Measurements from ENCODE around the gene NQO2.
"Not testable (repeated sequence)": the region's sequence is repeated elsewhere in the genome, so short reads cannot be mapped to it uniquely, and the experiment has no call there.

The NQO2 gene

DNA sequence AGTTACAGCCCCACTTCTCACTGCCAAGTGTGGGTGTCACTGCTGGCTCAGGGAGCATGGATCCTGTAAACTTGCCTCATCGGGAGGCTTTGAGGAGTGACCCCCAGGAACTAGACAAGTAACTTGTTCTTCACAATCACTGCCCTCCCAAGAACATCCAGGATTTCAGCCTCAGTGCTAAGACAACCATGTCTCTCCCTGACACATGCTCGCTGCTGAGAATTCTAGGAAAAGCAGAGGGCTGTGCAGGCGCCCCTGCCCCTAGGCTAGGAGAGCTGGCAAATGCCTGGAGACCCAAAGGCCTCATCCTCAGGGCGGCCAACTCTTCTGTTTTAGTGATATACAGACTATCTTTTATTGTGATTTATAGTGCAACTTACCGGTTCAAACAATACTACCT is 3.5 kb downstream of the NQO2 start:
- 97% methylated on average over 2 of the region's 5 CpGs for WGBS
- not testable (repeated sequence) for H3K4me3 ChIP-seq (ENCODE audit: low read length); H3K27me3 ChIP-seq (ENCODE audit: insufficient read depth, low read length); H3K9ac ChIP-seq (ENCODE audit: low read depth, low read length); H3K9me3 ChIP-seq (ENCODE audit: insufficient read depth, low read depth, low read length); H3K27ac ChIP-seq (ENCODE audit: low read depth, low read length)
- peaks cover 35% of the 10 kb centered on the region for H3K36me3 ChIP-seq (ENCODE audit: insufficient read depth, low read length)
- peaks cover 20% of the 10 kb centered on the region for H3K4me1 ChIP-seq (ENCODE audit: insufficient read depth, low read length)

DNA sequence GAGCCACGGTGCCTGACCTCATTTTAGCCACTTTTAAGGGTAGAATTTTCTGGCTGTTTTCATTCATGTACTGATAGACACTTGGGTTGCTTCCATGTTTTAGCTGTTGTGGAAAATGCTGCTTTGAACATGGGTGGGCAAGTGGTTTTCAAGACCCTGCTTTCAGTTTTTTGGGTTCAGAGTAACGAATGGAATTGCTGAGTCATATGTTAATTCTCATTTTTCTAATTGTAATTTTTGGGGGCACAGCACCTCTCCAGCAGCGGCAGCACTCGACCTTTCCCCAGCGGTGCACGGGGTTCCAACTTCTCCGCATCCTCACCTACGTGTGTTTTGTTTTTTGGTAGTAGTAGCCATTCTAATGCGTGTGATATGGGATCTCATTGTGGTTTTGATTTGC is 5.4 kb downstream of the NQO2 start:
- no peak overlapping the region for H3K27ac ChIP-seq (ENCODE audit: low read depth, low read length)
- H3K9me3 ChIP-seq (ENCODE audit: insufficient read depth, low read depth, low read length), result no peaks in the 10 kb centered on the region
- H3K4me3 ChIP-seq (ENCODE audit: low read length), result no peak overlapping the region
- H3K36me3 ChIP-seq (ENCODE audit: insufficient read depth, low read length), result peaks cover 43% of the 10 kb centered on the region
- H3K27me3 ChIP-seq (ENCODE audit: insufficient read depth, low read length), result peaks cover 4% of the 10 kb centered on the region; the same call in 1 of the 2 replicates
- peaks cover 25% of the 10 kb centered on the region for H3K4me1 ChIP-seq (ENCODE audit: insufficient read depth, low read length)
- WGBS, result 87% methylated on average over 9 of the region's 9 CpGs
- H3K9ac ChIP-seq (ENCODE audit: low read depth, low read length), result no peak overlapping the region

DNA sequence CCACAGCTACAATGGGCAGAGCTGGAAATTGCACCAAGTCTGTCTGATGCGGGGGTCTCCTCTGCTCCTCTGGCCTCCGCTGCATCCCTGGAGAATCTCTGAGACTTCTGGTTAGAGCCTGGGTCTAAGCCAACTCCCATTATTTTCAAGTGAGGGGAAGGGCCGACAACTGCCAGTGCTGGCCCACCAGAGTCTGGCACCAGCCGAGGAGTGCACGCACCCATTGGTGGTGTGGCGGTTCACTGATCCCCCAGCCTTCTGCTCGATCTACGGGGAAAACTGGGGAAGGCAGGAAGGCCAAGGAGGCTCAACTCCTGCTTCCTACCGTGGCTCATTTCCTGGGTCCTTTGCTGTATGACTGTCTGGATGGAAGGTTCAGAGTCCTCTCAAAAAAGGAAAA is 6.2 kb downstream of the NQO2 start:
- Histone ChIP-seq H3K36me3 (ENCODE audit: insufficient read depth, low read length) (peaks cover 51% of the 10 kb centered on the region), H3K9me3 (ENCODE audit: insufficient read depth, low read depth, low read length) (peaks cover 8% of the 10 kb centered on the region), H3K27me3 (ENCODE audit: insufficient read depth, low read length) (no peaks in the 10 kb centered on the region), H3K27ac (ENCODE audit: low read depth, low read length) (no peak overlapping the region), H3K4me3 (ENCODE audit: low read length) (no peak overlapping the region), H3K9ac (ENCODE audit: low read depth, low read length) (no peak overlapping the region), H3K4me1 (ENCODE audit: insufficient read depth, low read length) (peaks cover 30% of the 10 kb centered on the region)
- 94% methylated on average over 9 of the region's 9 CpGs for WGBS

DNA sequence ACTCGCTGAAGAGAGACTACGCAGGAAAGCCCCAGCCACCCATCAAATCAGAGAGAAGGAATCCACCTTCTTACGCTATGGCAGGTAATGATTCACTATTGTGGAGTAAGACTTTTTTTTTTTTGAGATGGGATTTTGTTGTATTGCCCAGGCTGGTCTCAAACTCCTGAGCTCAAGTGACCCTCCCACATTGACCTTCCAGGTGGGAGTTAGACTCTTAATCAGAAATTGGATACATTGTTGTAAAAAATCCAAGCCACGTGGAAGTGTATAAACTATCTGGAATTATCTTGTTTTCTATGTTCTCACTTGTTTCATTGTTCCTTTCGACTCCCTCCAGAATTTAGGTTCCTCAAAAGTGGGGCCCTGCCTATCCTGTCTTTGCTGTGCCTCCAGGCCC is 6.8 kb downstream of the NQO2 start:
- Histone ChIP-seq H3K4me1 (ENCODE audit: insufficient read depth, low read length) (peaks cover 27% of the 10 kb centered on the region), H3K9ac (ENCODE audit: low read depth, low read length) (no peak overlapping the region), H3K27me3 (ENCODE audit: insufficient read depth, low read length) (no peaks in the 10 kb centered on the region), H3K27ac (ENCODE audit: low read depth, low read length) (no peak overlapping the region), H3K36me3 (ENCODE audit: insufficient read depth, low read length) (peaks cover 57% of the 10 kb centered on the region), H3K4me3 (ENCODE audit: low read length) (no peak overlapping the region), H3K9me3 (ENCODE audit: insufficient read depth, low read depth, low read length) (peaks cover 14% of the 10 kb centered on the region)
- WGBS, result 96% methylated on average over 5 of the region's 5 CpGs

DNA sequence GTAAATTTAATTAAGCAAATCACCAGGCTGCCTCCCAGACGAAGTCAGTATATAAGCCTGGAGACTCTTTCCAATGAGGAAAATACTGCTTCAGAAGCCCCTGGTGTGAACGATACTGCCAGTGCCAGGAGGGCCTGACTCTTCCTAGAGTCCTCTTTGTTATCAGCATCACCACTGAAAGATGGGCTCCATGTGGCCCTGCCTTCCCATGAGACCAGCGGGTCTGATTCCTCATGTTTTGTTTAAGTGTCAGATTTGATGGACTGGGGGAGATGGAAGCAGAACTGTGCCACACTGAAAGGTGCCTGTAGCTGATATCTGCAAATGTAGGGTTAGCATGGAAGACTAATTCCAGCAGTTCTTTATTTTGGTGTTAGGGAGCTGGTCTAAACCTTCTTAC is 7.9 kb downstream of the NQO2 start:
- 87% methylated on average over 3 of the region's 3 CpGs for WGBS
- Histone ChIP-seq H3K27ac (ENCODE audit: low read depth, low read length) (peak overlapping the region; percentile 21; the same call in 1 of the 2 replicates), H3K9me3 (ENCODE audit: insufficient read depth, low read depth, low read length) (peaks cover 25% of the 10 kb centered on the region), H3K36me3 (ENCODE audit: insufficient read depth, low read length) (peaks cover 68% of the 10 kb centered on the region), H3K4me3 (ENCODE audit: low read length) (no peak overlapping the region), H3K4me1 (ENCODE audit: insufficient read depth, low read length) (peaks cover 24% of the 10 kb centered on the region), H3K27me3 (ENCODE audit: insufficient read depth, low read length) (no peaks in the 10 kb centered on the region), H3K9ac (ENCODE audit: low read depth, low read length) (no peak overlapping the region)

DNA sequence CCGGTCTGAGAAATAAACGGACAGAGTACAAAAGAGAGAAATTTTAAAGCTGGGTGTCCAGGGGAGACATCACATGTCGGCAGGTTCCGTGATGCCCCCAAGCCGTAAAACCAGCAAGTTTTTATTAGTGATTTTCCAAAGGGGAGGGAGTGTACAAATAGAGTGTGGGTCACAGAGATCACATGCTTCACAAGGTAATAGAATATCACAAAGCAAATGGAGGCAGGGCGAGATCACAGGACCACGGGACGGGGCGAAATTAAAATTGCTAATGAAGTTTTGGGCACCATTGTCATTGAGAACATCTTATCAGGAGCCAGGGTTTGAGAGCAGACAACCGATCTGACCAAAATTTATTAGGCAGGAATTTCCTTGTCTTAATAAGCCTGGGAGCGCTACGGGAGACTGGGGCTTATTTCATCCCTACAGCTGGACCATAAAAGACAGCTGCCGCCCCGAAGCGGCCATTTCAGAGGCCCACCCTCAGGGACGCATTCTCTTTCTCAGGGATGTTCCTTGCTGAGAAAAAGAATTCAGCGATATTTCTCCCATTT is 9.1 kb downstream of the NQO2 start:
- WGBS, result 36% methylated on average over 17 of the region's 17 CpGs
- H3K9ac ChIP-seq (ENCODE audit: low read depth, low read length); H3K27me3 ChIP-seq (ENCODE audit: insufficient read depth, low read length); H3K4me3 ChIP-seq (ENCODE audit: low read length): not testable (repeated sequence)
- Histone ChIP-seq H3K4me1 (ENCODE audit: insufficient read depth, low read length) (peaks cover 24% of the 10 kb centered on the region), H3K9me3 (ENCODE audit: insufficient read depth, low read depth, low read length) (peaks cover 26% of the 10 kb centered on the region), H3K27ac (ENCODE audit: low read depth, low read length) (peak overlapping the region; percentile 57; the same call in 1 of the 2 replicates), H3K36me3 (ENCODE audit: insufficient read depth, low read length) (peaks cover 75% of the 10 kb centered on the region)

DNA sequence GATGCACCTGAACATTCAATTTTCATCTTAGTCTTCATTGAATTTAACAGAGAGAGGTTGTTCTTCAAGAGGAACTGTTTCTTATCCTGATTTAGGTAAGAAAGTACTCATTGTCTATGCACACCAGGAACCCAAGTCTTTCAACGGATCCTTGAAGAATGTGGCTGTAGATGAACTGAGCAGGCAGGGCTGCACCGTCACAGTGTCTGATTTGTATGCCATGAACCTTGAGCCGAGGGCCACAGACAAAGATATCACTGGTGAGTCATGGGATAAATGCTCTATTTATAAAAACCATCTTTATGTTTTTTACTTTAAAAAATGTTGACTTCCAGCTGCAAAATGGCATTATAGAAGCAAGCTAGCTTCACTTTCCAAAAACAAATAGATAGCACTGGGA is 10.2 kb downstream of the NQO2 start:
- H3K36me3 ChIP-seq (ENCODE audit: insufficient read depth, low read length), result peaks cover 78% of the 10 kb centered on the region

DNA sequence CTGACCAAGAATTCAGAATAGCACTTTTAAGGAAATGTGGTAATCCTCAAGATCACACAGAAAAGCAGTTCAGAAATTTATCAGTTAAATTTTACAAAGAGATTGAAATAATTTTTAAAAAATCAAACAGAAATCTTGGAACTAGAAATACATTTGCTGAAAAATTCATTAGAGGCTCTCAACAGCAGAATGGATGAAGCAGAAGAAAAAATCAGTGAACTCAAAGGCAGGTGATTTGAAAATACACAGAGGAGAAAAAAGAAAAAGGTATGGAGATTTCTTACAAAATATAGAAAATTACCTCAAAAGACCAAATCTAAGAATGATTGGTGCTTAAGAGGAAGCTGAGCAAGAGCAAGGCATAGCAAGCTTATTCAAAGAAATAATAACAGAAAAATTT is 11.5 kb downstream of the NQO2 start:
- Histone ChIP-seq H3K27me3 (ENCODE audit: insufficient read depth, low read length) (no peaks in the 10 kb centered on the region), H3K36me3 (ENCODE audit: insufficient read depth, low read length) (peaks cover 81% of the 10 kb centered on the region), H3K9me3 (ENCODE audit: insufficient read depth, low read depth, low read length) (peaks cover 26% of the 10 kb centered on the region), H3K27ac (ENCODE audit: low read depth, low read length) (no peak overlapping the region), H3K9ac (ENCODE audit: low read depth, low read length) (no peak overlapping the region), H3K4me3 (ENCODE audit: low read length) (no peak overlapping the region), H3K4me1 (ENCODE audit: insufficient read depth, low read length) (peaks cover 19% of the 10 kb centered on the region)

More for the DNA sequence above, 10.2 kb downstream of the NQO2 start:
- peaks cover 24% of the 10 kb centered on the region for H3K4me1 ChIP-seq (ENCODE audit: insufficient read depth, low read length)
- 76% methylated on average over 3 of the region's 3 CpGs for whole genome bisulfite sequencing
- H3K27ac ChIP-seq (ENCODE audit: low read depth, low read length), result peak overlapping the region; percentile 57
- H3K9ac ChIP-seq (ENCODE audit: low read depth, low read length), result no peak overlapping the region
- peaks cover 26% of the 10 kb centered on the region for H3K9me3 ChIP-seq (ENCODE audit: insufficient read depth, low read depth, low read length)
- no peak overlapping the region for H3K4me3 ChIP-seq (ENCODE audit: low read length)
- H3K27me3 ChIP-seq (ENCODE audit: insufficient read depth, low read length), result no peaks in the 10 kb centered on the region

DNA sequence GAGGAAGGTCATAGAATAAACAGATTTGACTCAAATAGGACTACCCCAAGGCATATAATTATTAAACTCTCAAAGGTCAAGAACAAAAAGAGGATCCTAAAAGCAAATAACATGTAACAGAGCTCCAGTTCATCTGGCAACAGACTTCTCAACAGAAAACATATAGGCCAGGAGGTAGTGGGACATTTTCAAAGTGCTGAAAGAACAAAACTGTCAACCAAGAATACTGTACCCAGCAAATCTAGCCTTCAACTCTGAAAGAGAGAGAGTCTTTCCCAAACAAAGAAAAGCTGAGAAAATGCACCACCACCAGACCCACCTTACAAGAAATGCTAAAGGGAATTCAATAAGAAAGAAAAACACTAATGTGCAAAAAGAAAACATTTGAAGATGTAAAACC is 11.9 kb downstream of the NQO2 start:
- Histone ChIP-seq H3K36me3 (ENCODE audit: insufficient read depth, low read length) (peaks cover 80% of the 10 kb centered on the region), H3K4me3 (ENCODE audit: low read length) (no peak overlapping the region), H3K4me1 (ENCODE audit: insufficient read depth, low read length) (peaks cover 18% of the 10 kb centered on the region), H3K27ac (ENCODE audit: low read depth, low read length) (no peak overlapping the region), H3K9ac (ENCODE audit: low read depth, low read length) (no peak overlapping the region), H3K9me3 (ENCODE audit: insufficient read depth, low read depth, low read length) (peaks cover 26% of the 10 kb centered on the region), H3K27me3 (ENCODE audit: insufficient read depth, low read length) (no peaks in the 10 kb centered on the region)

DNA sequence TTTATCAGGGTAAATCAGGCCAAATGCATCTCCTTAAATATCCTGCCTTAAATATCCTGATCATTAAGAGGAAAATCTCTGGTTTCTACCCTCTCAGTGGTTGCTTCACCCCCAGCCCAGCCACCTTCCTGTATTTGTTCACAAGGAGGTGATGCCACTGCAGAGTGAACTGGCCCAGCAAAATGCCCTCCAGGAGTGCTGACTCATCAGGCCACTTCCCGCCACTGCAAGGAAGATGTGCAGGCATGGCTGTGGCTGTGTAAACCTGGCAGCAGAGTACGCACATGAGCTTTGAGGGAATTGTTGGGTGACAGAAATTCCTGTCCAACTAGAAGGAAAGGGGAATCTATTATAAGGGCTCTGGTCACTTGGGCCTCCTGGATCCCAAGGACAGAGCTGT is 13.8 kb downstream of the NQO2 start:
- no peak overlapping the region for H3K4me3 ChIP-seq (ENCODE audit: low read length)
- peaks cover 26% of the 10 kb centered on the region for H3K9me3 ChIP-seq (ENCODE audit: insufficient read depth, low read depth, low read length)
- WGBS, result 98% methylated on average over 2 of the region's 2 CpGs
- no peak overlapping the region for H3K9ac ChIP-seq (ENCODE audit: low read depth, low read length)
- no peaks in the 10 kb centered on the region for H3K27me3 ChIP-seq (ENCODE audit: insufficient read depth, low read length)
- H3K36me3 ChIP-seq (ENCODE audit: insufficient read depth, low read length), result peaks cover 84% of the 10 kb centered on the region
- H3K27ac ChIP-seq (ENCODE audit: low read depth, low read length), result no peak overlapping the region
- H3K4me1 ChIP-seq (ENCODE audit: insufficient read depth, low read length), result peaks cover 13% of the 10 kb centered on the region

DNA sequence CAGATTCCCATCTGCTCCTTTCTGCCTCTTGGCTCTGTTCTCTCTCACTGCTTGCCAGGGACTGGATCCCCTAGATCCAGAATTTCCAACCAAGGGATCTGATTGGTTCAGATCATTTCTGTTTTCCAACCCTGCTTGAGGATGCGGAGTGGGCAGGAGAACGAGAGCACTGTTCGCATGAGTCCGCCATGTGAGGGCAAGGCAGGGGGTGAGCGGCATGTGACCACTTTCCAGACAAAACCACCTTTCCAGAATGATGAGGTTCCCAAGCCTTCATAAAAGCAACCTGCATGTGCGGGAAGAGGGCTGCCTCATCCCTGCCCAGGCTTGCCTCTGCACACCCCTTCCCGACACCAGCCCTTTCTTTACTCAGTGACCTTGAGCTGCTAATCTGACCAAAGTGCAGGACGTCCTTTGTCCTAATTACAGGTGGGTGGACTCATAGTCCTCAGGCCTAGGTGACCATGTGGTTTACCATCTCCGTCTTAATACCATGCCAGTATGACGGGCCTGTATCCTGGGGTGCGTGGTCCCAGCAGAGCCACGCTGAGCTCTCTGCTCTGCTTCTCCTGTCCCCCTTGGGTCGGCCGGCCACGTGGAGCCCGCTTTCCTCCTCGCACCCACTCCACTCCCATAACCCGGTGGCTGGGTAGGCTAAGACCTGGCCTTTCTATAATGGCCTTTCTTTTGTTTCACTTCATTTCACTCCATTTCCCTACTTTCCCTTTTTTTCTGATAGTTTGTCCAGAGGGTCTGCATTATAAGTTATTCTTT is 14.4 kb downstream of the NQO2 start:
- H3K27me3 ChIP-seq (ENCODE audit: insufficient read depth, low read length), result no peaks in the 10 kb centered on the region
- H3K36me3 ChIP-seq (ENCODE audit: insufficient read depth, low read length), result peaks cover 90% of the 10 kb centered on the region
- no peak overlapping the region for H3K27ac ChIP-seq (ENCODE audit: low read depth, low read length)
- H3K4me1 ChIP-seq (ENCODE audit: insufficient read depth, low read length), result peaks cover 13% of the 10 kb centered on the region
- WGBS, result 93% methylated on average over 18 of the region's 18 CpGs
- H3K9me3 ChIP-seq (ENCODE audit: insufficient read depth, low read depth, low read length), result peaks cover 26% of the 10 kb centered on the region
- no peak overlapping the region for H3K9ac ChIP-seq (ENCODE audit: low read depth, low read length)
- no peak overlapping the region for H3K4me3 ChIP-seq (ENCODE audit: low read length)
